HEK293T (cell line): ENCODE measurements around the gene ARG2.
"Not testable (repeated sequence)": the region's sequence is repeated elsewhere in the genome, so short reads cannot be mapped to it uniquely, and the experiment has no call there.

Experiments used
- CTCF ChIA-PET: fragments of 350-600 bp; formaldehyde crosslinking; extraction: SDS; loops from one replicate; lab custom pipeline; 2021; ENCODE audit warnings: antibody characterized with exemption, inconsistent platforms; lab: Yijun Ruan, JAX
- POLR2A ChIA-PET: fragments of 350-600 bp; formaldehyde crosslinking; extraction: SDS; loops from one replicate; lab custom pipeline; 2020; ENCODE audit warnings: antibody characterized with exemption, inconsistent platforms; lab: Yijun Ruan, JAX
- DNase-seq: peaks from one replicate; pipeline ENCODE4 v3.0.0; 2012; ENCODE audit warnings: mixed read lengths; ENCODE audit errors: extremely low spot score
- ARNT ChIP-seq: fragments of 450-650 bp; IDR thresholded peaks from 2 replicates; pipeline ENCODE4 v1.6.1; 2017; ENCODE audit warnings: mild to moderate bottlenecking
- BHLHE40 ChIP-seq: fragments of 450-650 bp; IDR thresholded peaks from 2 replicates; pipeline ENCODE4 v1.6.1; 2016; ENCODE audit warnings: mild to moderate bottlenecking, moderate library complexity, borderline replicate concordance
- CTBP1 ChIP-seq: fragments of 450-650 bp; IDR thresholded peaks from 2 replicates; pipeline ENCODE4 v1.6.1; 2016; ENCODE audit warnings: borderline replicate concordance
- ELF4 ChIP-seq: fragments of 450-650 bp; IDR thresholded peaks from 2 replicates; pipeline ENCODE4 v1.6.1; 2017; ENCODE audit warnings: antibody characterized with exemption
- FOXA1 ChIP-seq: fragments of 450-650 bp; IDR thresholded peaks from 2 replicates; pipeline ENCODE4 v1.6.1; 2016; ENCODE audit warnings: mild to moderate bottlenecking
- FOXK2 ChIP-seq: fragments of 450-650 bp; IDR thresholded peaks from 2 replicates; pipeline ENCODE4 v1.6.1; 2016; ENCODE audit warnings: mild to moderate bottlenecking
- FOXM1 ChIP-seq: fragments of 450-650 bp; IDR thresholded peaks from 2 replicates; pipeline ENCODE4 v1.6.1; 2017; ENCODE audit warnings: mild to moderate bottlenecking, borderline replicate concordance
- HDGF ChIP-seq: fragments of 450-650 bp; IDR thresholded peaks from 2 replicates; pipeline ENCODE4 v1.6.1; 2017; ENCODE audit warnings: antibody characterized with exemption, borderline replicate concordance
- L3MBTL2 ChIP-seq: fragments of 450-650 bp; conservative IDR thresholded peaks from 2 replicates; pipeline ENCODE4 v1.6.1; 2016; ENCODE audit warnings: mild to moderate bottlenecking
- LEF1 ChIP-seq: fragments of 450-650 bp; IDR thresholded peaks from 2 replicates; pipeline ENCODE4 v1.6.1; 2017; ENCODE audit warnings: mild to moderate bottlenecking, borderline replicate concordance
- NFRKB ChIP-seq: fragments of 450-650 bp; IDR thresholded peaks from 2 replicates; pipeline ENCODE4 v1.6.1; 2016; ENCODE audit warnings: mild to moderate bottlenecking, moderate library complexity
- SP1 ChIP-seq: fragments of 450-650 bp; IDR thresholded peaks from 2 replicates; pipeline ENCODE4 v1.6.1; 2017
- SUZ12 ChIP-seq: fragments of 450-650 bp; IDR thresholded peaks from 2 replicates; pipeline ENCODE4 v1.6.1; 2016; ENCODE audit warnings: mild to moderate bottlenecking
- TARDBP ChIP-seq: fragments of 450-650 bp; IDR thresholded peaks from 2 replicates; pipeline ENCODE4 v1.6.1; 2016
- ZNF384 ChIP-seq: fragments of 450-650 bp; IDR thresholded peaks from 2 replicates; pipeline ENCODE4 v1.6.1; 2016
- TF ChIP-seq, protein P1 (sequence below): fragments of 450-650 bp; IDR thresholded peaks from 2 replicates; pipeline ENCODE4 v1.6.1; 2016

The ARG2 gene

DNA sequence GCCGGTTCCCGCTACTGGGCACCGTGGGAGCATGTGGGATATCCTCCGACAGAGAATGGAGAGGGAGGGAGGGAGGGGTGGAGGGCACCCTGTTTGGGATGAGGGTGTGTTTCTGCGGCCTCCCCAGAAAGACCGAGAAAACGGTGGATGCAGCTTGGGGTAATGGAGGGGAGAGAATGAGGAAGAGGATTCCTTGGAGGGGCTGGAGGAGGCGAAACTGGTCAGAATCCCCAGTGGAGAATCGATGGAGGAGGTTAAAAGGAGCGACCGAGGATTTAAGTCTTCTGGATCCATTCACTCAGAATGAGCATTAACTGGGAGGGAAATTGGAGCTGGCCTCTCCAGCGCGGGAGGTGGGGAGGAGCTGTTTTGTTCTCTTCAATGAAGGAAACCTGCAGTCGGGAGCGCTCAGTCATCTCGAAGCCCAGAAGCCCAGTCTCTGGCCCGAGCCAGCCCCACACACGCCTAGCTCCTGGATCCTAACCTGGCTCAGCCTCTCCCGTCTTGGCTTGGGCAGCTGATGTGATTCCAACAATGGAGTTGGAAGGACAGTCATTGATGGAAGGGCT is 581 bp downstream of the ARG2 start:
- CTCF ChIA-PET: interaction anchor here (0.6 to 2.2 kb wide), 9 partner anchors 14 to 84 kb away, joined by 3 to 27 read pairs (median 4); partner anchors contain the start of gene PIGH
- POLR2A ChIA-PET: interaction anchor here (0.7 to 4.8 kb wide), 12 partner anchors 9 to 78 kb away, joined by 3 to 21 read pairs (median 4); partner anchors contain the start of genes PIGH and RDH11
- no peak for TF ChIP-seq TARDBP
- TF ChIP-seq, protein P1, sequence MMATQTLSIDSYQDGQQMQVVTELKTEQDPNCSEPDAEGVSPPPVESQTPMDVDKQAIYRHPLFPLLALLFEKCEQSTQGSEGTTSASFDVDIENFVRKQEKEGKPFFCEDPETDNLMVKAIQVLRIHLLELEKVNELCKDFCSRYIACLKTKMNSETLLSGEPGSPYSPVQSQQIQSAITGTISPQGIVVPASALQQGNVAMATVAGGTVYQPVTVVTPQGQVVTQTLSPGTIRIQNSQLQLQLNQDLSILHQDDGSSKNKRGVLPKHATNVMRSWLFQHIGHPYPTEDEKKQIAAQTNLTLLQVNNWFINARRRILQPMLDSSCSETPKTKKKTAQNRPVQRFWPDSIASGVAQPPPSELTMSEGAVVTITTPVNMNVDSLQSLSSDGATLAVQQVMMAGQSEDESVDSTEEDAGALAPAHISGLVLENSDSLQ: no peak
- no peak for TF ChIP-seq ZNF384
- no peak for TF ChIP-seq NFRKB
- no peak for TF ChIP-seq FOXM1
- TF ChIP-seq FOXK2: no peak
- no peak; the same call in 1 of the 2 replicates for TF ChIP-seq L3MBTL2
- no peak for TF ChIP-seq LEF1
- no peak for TF ChIP-seq CTBP1
- TF ChIP-seq HDGF: no peak
- TF ChIP-seq SP1: no peak
- TF ChIP-seq ARNT: no peak
- TF ChIP-seq SUZ12: no peak
- no peak for TF ChIP-seq ELF4
- TF ChIP-seq FOXA1: no peak
- TF ChIP-seq BHLHE40: no peak
- peak; percentile 26 for DNase-seq

DNA sequence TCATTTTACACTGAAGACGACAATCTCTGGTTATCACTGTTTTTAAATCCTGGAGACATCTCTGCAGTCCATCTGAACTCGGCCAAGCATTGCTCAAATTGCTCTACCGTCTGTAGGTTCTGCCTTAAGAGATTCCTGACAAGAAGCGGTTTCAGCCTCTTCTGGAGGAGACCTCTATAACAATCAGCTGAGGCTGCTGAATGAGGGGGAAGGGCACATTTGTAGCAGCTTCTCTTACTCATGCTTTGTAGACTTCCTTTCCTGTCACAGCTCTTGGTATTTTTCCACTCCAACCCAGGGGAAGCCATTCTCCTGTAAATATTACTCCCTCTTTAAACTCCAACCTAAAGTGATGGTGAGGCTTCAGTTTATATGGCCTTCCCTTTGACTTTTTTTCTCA is 3.0 kb downstream of the ARG2 start:
- ChIA-PET POLR2A (interaction anchor here (0.7 to 4.8 kb wide), 4 partner anchors 12 to 73 kb away, joined by 3 to 21 read pairs (median 4); partner anchors contain the start of genes PIGH and RDH11), CTCF (interaction anchor here (0.8 to 1.0 kb wide), 2 partner anchors 44 to 81 kb away, joined by 3 to 11 read pairs; no protein-coding TSS in a partner anchor)
- TF ChIP-seq SUZ12: no peak
- TF ChIP-seq TARDBP: no peak
- no peak for TF ChIP-seq L3MBTL2
- TF ChIP-seq LEF1: no peak
- TF ChIP-seq, protein P1: no peak
- TF ChIP-seq FOXA1: no peak
- no peak for TF ChIP-seq CTBP1
- no peak for TF ChIP-seq SP1
- TF ChIP-seq BHLHE40: no peak
- TF ChIP-seq ZNF384: no peak
- TF ChIP-seq ELF4: no peak
- TF ChIP-seq FOXM1: no peak
- no peak for TF ChIP-seq NFRKB
- no peak for TF ChIP-seq FOXK2
- no peak for TF ChIP-seq ARNT
- DNase-seq: peak; percentile 32

DNA sequence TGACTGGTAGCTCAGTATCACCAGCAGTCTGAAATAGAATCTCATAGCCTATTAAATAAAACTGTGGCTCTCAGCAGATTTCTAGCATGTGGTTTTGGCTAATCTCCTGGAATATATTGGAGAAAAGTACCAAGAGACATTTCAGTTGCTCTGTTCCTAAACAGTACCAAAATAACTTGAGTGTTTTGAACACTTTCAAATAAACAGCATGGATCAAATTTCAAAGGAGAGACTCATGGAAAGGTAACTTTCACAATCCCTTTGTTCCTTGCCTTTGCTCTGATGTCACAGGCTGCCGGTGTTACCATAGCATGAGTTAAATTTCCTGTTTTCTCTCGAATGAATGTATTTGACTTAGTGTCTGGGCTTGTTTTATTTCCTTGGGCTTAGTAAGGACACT is 3.4 kb downstream of the ARG2 start:
- CTCF ChIA-PET: interaction anchor here (0.8 to 1.0 kb wide), 2 partner anchors 44 to 81 kb away, joined by 3 to 11 read pairs; no protein-coding TSS in a partner anchor
- DNase-seq: no peak
- TF ChIP-seq TARDBP: no peak
- TF ChIP-seq LEF1: no peak
- no peak for TF ChIP-seq HDGF
- TF ChIP-seq NFRKB: no peak
- no peak for TF ChIP-seq FOXM1
- POLR2A ChIA-PET: interaction anchor here (0.7 to 4.8 kb wide), 4 partner anchors 11 to 72 kb away, joined by 3 to 21 read pairs (median 4); partner anchors contain the start of genes PIGH and RDH11

DNA sequence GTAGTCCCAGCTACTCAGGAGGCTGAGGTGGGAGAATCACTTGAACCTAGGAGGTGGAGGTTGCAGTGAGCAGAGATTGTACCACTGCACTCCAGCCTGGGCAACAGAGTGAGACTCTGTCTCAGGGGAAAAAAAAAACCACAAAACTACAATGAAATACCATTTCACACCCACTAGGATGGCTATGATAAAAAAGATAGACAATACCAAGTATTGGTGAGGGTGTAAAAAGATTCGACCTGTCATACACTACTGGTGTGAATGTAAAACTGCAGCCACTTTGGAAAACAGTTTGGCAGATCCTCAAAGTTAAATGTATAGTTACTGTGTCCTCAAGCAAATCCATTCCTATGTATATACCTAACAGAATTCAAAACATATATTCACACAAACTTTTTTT is 6.4 kb downstream of the ARG2 start:
- DNase-seq, POLR2A ChIA-PET, CTCF ChIA-PET: not testable (repeated sequence)

DNA sequence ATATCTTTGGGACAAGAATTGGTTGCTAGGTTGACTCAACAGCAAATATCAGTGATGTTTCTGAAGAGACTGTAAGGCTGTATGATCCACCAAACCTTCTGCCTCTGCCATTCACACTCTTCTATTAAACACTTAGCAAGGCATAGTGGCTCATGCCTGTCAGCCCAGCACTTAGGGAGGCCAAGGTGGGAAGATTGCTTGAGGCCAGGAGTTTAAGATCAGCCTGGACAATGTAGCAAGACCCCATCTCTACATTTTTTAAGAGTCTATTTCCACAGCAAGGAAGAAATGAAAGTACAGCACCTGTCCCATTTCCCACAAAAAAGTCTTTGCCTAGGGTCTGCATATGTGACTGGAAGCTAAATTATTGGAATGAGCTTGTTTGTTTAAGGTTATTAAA is 7.8 kb downstream of the ARG2 start:
- no peak for DNase-seq
- ChIA-PET CTCF (no interaction called here), POLR2A (interaction anchor here (1.6 kb wide), 1 partner anchor 27 kb away, joined by 4 read pairs; the partner anchor contains the start of gene PIGH)
- TF ChIP-seq SUZ12: no peak
- TF ChIP-seq FOXK2: no peak
- no peak for TF ChIP-seq HDGF
- no peak for TF ChIP-seq NFRKB
- no peak for TF ChIP-seq ZNF384
- TF ChIP-seq FOXA1: no peak
- no peak for TF ChIP-seq BHLHE40
- no peak for TF ChIP-seq L3MBTL2
- TF ChIP-seq ARNT: no peak
- TF ChIP-seq, protein P1: no peak
- no peak for TF ChIP-seq CTBP1
- TF ChIP-seq ELF4: no peak
- TF ChIP-seq LEF1: no peak
- no peak for TF ChIP-seq FOXM1
- TF ChIP-seq TARDBP: no peak
- TF ChIP-seq SP1: no peak

DNA sequence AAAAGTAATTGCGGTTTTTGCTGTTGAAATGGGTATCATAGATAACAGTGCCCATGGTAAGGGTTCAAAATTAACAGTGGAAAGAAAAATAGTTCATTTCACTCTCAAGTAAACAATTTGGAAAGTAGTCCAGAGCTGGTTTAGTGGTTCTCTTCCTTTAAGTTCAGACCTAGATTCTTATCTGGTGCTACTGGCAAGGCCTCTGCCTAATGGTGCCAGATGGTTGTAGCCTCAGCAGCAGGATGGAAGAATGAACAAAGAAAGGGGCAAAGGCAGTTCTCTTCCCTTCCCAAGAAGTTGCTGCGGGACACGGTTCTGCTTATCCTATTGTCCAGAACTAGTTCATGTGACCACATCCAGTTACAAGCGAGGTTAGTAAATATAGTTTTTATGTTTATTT is 10.5 kb downstream of the ARG2 start:
- ChIA-PET POLR2A (no interaction called here), CTCF (no interaction called here)
- TF ChIP-seq SP1: no peak
- TF ChIP-seq ELF4: no peak
- TF ChIP-seq FOXK2: no peak
- TF ChIP-seq NFRKB: no peak
- no peak for TF ChIP-seq LEF1
- TF ChIP-seq CTBP1: no peak
- TF ChIP-seq, protein P1: no peak
- no peak for TF ChIP-seq TARDBP
- no peak for TF ChIP-seq HDGF
- TF ChIP-seq ZNF384: no peak
- TF ChIP-seq SUZ12: no peak
- TF ChIP-seq BHLHE40: no peak
- no peak for TF ChIP-seq ARNT
- TF ChIP-seq FOXA1: no peak
- no peak for TF ChIP-seq FOXM1
- DNase-seq: no peak
